ENCODE results near the gene EZH2. TPM values are rescaled to one million over a fixed set of nuclear protein-coding genes. Genes with fewer than 3 reads are reported as not detected.

EZH2 gene
- total and polyA plus RNA-seq, 4 donors = 3.6 to 14.8 (median 4.4) TPM

GRCh38 chr7:148911626-148912025 lies 27.5 kb upstream of the EZH2 start:
- Histone ChIP-seq H3K27me3 (ENCODE audit: control insufficient read depth in 3 of 3, insufficient read depth in 3 of 3, low read length in 2 of 3) (peaks cover 0 to 17% (median 15%) of the 10 kb centered on the region in 3 donors), H3K27ac (ENCODE audit: low read depth in 1 of 2, low read length in 1 of 2) (no peak overlapping the region), H3K9ac (ENCODE audit: insufficient read depth in 1 of 2, low read length in 2 of 2) (no peak overlapping the region), H3K4me1 (ENCODE audit: control insufficient read depth in 5 of 5, insufficient read depth in 5 of 5, low read length in 5 of 5) (peaks cover 0 to 10% (median 0%) of the 10 kb centered on the region in 5 donors), H3K9me3 (ENCODE audit: control insufficient read depth in 4 of 4, insufficient read depth in 3 of 4, low read length in 3 of 4) (no peaks in the 10 kb centered on the region), H3K36me3 (ENCODE audit: control insufficient read depth in 4 of 4, insufficient read depth in 4 of 4, low read length in 4 of 4) (no peaks in the 10 kb centered on the region), H3K4me3 (no peak overlapping the region)
- ATAC-seq (ENCODE audit: insufficient read depth, low FRiP score) = no peak
- WGBS, 2 donors = 83 to 100% methylated on average over 1 of the region's 1 CpG
- TF ChIP-seq CTCF (IDR thresholded peaks at IDR 0.05; ENCODE audit: control extremely low read depth, extremely low read depth) = no peak
- no peak for DNase-seq

- no peaks in the 10 kb centered on the region for H3K4me1 ChIP-seq (ENCODE audit: control insufficient read depth in 5 of 5, insufficient read depth in 5 of 5, low read length in 5 of 5)
- no peak overlapping the region for H3K4me3 ChIP-seq
- H3K27me3 ChIP-seq (ENCODE audit: control insufficient read depth in 3 of 3, insufficient read depth in 3 of 3, low read length in 2 of 3) = peaks cover 0 to 17% (median 15%) of the 10 kb centered on the region in 3 donors
- no peak overlapping the region for H3K9ac ChIP-seq (ENCODE audit: insufficient read depth in 1 of 2, low read length in 2 of 2)
- ATAC-seq (ENCODE audit: insufficient read depth, low FRiP score) (no peak), DNase-seq (no peak)
- WGBS, 2 donors = 66 to 70% methylated on average over 5 of the region's 5 CpGs
- H3K27ac ChIP-seq (ENCODE audit: low read depth in 1 of 2, low read length in 1 of 2) = no peak overlapping the region
- no peaks in the 10 kb centered on the region for H3K9me3 ChIP-seq (ENCODE audit: control insufficient read depth in 4 of 4, insufficient read depth in 3 of 4, low read length in 3 of 4)
- no peak for TF ChIP-seq CTCF (IDR thresholded peaks at IDR 0.05; ENCODE audit: control extremely low read depth, extremely low read depth)
- no peaks in the 10 kb centered on the region for H3K36me3 ChIP-seq (ENCODE audit: control insufficient read depth in 4 of 4, insufficient read depth in 4 of 4, low read length in 4 of 4)
Measured at GRCh38 chr7:148909568-148909967, 25.5 kb upstream of the EZH2 start.

GRCh38 chr7:148906707-148907498 lies 22.8 kb upstream of the EZH2 start:
- Histone ChIP-seq H3K9me3 (ENCODE audit: control insufficient read depth in 4 of 4, insufficient read depth in 3 of 4, low read length in 3 of 4) (no peaks in the 10 kb centered on the region), H3K4me1 (ENCODE audit: control insufficient read depth in 5 of 5, insufficient read depth in 5 of 5, low read length in 5 of 5) (no peaks in the 10 kb centered on the region), H3K36me3 (ENCODE audit: control insufficient read depth in 4 of 4, insufficient read depth in 4 of 4, low read length in 4 of 4) (no peaks in the 10 kb centered on the region), H3K27ac (ENCODE audit: low read depth in 1 of 2, low read length in 1 of 2) (no peak overlapping the region), H3K27me3 (ENCODE audit: control insufficient read depth in 3 of 3, insufficient read depth in 3 of 3, low read length in 2 of 3) (peaks cover 0 to 17% (median 15%) of the 10 kb centered on the region in 3 donors), H3K9ac (ENCODE audit: insufficient read depth in 1 of 2, low read length in 2 of 2) (no peak overlapping the region), H3K4me3 (no peak overlapping the region)
- ATAC-seq (ENCODE audit: insufficient read depth, low FRiP score) (no peak), DNase-seq (no peak)
- TF ChIP-seq CTCF (IDR thresholded peaks at IDR 0.05; ENCODE audit: control extremely low read depth, extremely low read depth) = no peak
- 79 to 85% methylated on average over 9 of the region's 9 CpGs for WGBS, 2 donors

All from lung (tissue), 12 donors.